ENCODE results near the gene PACS2. TPM values are rescaled to one million over a fixed set of nuclear protein-coding genes. Genes with fewer than 3 reads are reported as not detected.

Gene PACS2
- total RNA-seq, 1 experiment from 2014 or later: 43.3 TPM

GRCh38 chr14:105283028-105283427, 31.5 kb upstream of the PACS2 start:
- Histone ChIP-seq H2AFZ (no peak overlapping the region), H3K4me2 (no peak overlapping the region), H3F3A (ENCODE audit: insufficient read depth, low read depth) (no peaks in the 10 kb centered on the region), H3K9me3 (ENCODE audit: insufficient read depth, low read depth) (no peaks in the 10 kb centered on the region), H3K27ac (no peak overlapping the region), H3K79me2 (ENCODE audit: low read depth) (no peaks in the 10 kb centered on the region; the same call in 1 of the 2 replicates), H4K20me1 (ENCODE audit: insufficient read depth) (peaks cover 41% of the 10 kb centered on the region), H3K4me3 (no peak overlapping the region), H3K4me1 (replicated peaks; ENCODE audit: insufficient read depth) (no peaks in the 10 kb centered on the region), H3K36me3 (ENCODE audit: low read depth) (no peaks in the 10 kb centered on the region), H3K27me3 (ENCODE audit: insufficient read depth, low read depth) (no peaks in the 10 kb centered on the region), H3K9me2 (ENCODE audit: insufficient read depth) (no peaks in the 10 kb centered on the region)
- intact Hi-C loops (cut with micrococcal nuclease; ENCODE audit: unreplicated experiment): loop anchor here (5.0 kb wide), 1 partner anchor 311 kb away; no protein-coding TSS in a partner anchor
- no TSS peak for BruUV-seq (replicated peaks)
- POLR2A ChIA-PET (ENCODE audit: unreplicated experiment): no interaction called here
- CTCF ChIA-PET: no interaction called here
- no peak for TF ChIP-seq CTCF (conservative IDR thresholded peaks at IDR 0.05)
- TF ChIP-seq EZH2 (IDR thresholded peaks at IDR 0.05; ENCODE audit: low read depth): no peak
- DNase-seq: no peak

GRCh38 chr14:105283899-105284298, 30.6 kb upstream of the PACS2 start:
- CTCF ChIA-PET: no interaction called here
- no TSS peak for BruUV-seq (replicated peaks)
- peaks cover 41% of the 10 kb centered on the region for H4K20me1 ChIP-seq (ENCODE audit: insufficient read depth)

GRCh38 chr14:105285174-105285573, 29.4 kb upstream of the PACS2 start:
- intact Hi-C loops (cut with micrococcal nuclease; ENCODE audit: unreplicated experiment): no loop called here
- TSS peak; percentile 28 for BruUV-seq (replicated peaks)
- no peaks in the 10 kb centered on the region for H3F3A ChIP-seq (ENCODE audit: insufficient read depth, low read depth)
- H3K27ac ChIP-seq: no peak overlapping the region
- H2AFZ ChIP-seq: no peak overlapping the region
- POLR2A ChIA-PET (ENCODE audit: unreplicated experiment): no interaction called here
- H3K9me3 ChIP-seq (ENCODE audit: insufficient read depth, low read depth): no peaks in the 10 kb centered on the region
- H3K4me2 ChIP-seq: no peak overlapping the region
- no peaks in the 10 kb centered on the region for H3K4me1 ChIP-seq (replicated peaks; ENCODE audit: insufficient read depth)
- TF ChIP-seq CTCF (conservative IDR thresholded peaks at IDR 0.05) (no peak), EZH2 (IDR thresholded peaks at IDR 0.05; ENCODE audit: low read depth) (no peak)
- H3K4me3 ChIP-seq: no peak overlapping the region
- H3K79me2 ChIP-seq (ENCODE audit: low read depth): no peaks in the 10 kb centered on the region; the same call in 1 of the 2 replicates
- H3K9me2 ChIP-seq (ENCODE audit: insufficient read depth): no peaks in the 10 kb centered on the region
- CTCF ChIA-PET: no interaction called here
- no peaks in the 10 kb centered on the region for H3K36me3 ChIP-seq (ENCODE audit: low read depth)
- H4K20me1 ChIP-seq (ENCODE audit: insufficient read depth): peaks cover 39% of the 10 kb centered on the region
- no peaks in the 10 kb centered on the region for H3K27me3 ChIP-seq (ENCODE audit: insufficient read depth, low read depth)
- DNase-seq: no peak

More at GRCh38 chr14:105283899-105284298, 30.6 kb upstream of the PACS2 start:
- H2AFZ ChIP-seq: no peak overlapping the region
- POLR2A ChIA-PET (ENCODE audit: unreplicated experiment): no interaction called here
- H3F3A ChIP-seq (ENCODE audit: insufficient read depth, low read depth): no peaks in the 10 kb centered on the region
- TF ChIP-seq CTCF (conservative IDR thresholded peaks at IDR 0.05) (no peak), EZH2 (IDR thresholded peaks at IDR 0.05; ENCODE audit: low read depth) (no peak)
- H3K79me2 ChIP-seq (ENCODE audit: low read depth): no peaks in the 10 kb centered on the region; the same call in 1 of the 2 replicates
- H3K4me3 ChIP-seq: no peak overlapping the region
- no peaks in the 10 kb centered on the region for H3K4me1 ChIP-seq (replicated peaks; ENCODE audit: insufficient read depth)
- H3K9me3 ChIP-seq (ENCODE audit: insufficient read depth, low read depth): no peaks in the 10 kb centered on the region
- DNase-seq: no peak
- intact Hi-C loops (cut with micrococcal nuclease; ENCODE audit: unreplicated experiment): loop anchor here (5.0 kb wide), 1 partner anchor 312 kb away; no protein-coding TSS in a partner anchor
- H3K36me3 ChIP-seq (ENCODE audit: low read depth): no peaks in the 10 kb centered on the region
- no peak overlapping the region for H3K27ac ChIP-seq
- no peak overlapping the region for H3K4me2 ChIP-seq
- no peaks in the 10 kb centered on the region for H3K27me3 ChIP-seq (ENCODE audit: insufficient read depth, low read depth)
- H3K9me2 ChIP-seq (ENCODE audit: insufficient read depth): no peaks in the 10 kb centered on the region

All from PC-9 (cell line).